NCI-H1417 treated with DMSO at 0.1 percent for 48 hours (cell line): ENCODE measurements around the gene KAT6B.
A peak's percentile ranks its signal among the peaks of the same experiment; 100 is the strongest.

ENCODE experiments used
- DNase-seq: peaks from one replicate; lab custom pipeline; 2025; lab: John Stamatoyannopoulos, UW

The KAT6B gene

DNA sequence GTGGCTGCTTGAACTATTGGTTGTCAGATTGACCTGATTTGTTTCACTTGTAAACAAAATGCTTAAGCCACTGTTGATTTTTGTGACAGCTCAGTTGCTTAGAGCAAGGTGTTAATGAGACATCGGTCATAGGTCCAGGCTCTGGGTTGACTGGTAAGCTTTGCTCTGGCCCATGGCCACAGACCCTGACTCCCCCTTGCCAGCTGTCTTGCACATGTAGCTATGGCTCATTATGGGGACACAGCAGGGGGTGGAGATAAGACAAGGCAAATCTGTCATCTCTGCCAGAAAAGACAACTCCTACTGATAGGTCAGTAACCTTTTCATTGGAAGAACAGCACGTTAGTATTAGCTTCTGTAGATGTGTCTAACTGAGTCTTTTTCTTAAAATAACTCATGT, 95.3 kb downstream of the KAT6B start:
- no peak for DNase-seq

DNA sequence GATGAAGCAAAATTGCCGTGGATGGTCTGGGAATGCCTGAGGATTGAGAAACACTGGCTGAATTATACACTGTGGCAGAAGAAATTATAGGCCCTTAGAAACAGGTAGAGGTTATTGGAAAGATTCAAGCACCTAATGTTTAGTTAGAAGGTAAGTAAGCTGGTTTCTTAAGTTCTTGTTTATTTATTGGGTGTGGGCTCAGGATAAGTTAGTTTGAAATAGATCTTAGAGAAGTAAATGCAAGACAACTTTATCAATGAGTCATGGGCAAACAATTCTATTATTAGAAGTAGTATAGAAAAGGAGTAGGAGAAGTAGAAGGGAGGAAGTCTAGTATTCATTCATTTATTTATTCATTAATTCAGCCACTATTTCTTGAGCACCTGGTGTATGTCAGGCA, 96.5 kb downstream of the KAT6B start:
- no peak for DNase-seq

DNA sequence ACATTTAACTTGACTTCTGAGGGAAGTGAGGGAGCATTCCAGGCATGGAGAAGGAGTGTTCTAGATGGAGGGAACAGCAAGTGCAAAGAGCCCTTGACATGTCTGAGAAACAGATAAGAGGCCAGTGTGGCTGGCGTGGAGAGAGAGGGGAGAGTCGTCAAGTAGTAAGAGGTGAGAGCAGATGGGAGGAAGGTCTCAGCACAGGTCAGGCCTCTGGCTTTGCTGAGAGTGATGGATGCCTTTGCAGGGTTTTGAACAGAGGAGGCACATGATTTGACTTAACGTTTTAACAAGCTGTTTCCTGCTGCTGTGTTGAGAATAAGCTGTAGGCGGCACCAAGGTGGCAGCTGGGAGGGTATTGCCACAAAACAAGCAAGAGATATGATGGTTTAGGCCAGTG, 97.2 kb downstream of the KAT6B start:
- DNase-seq, result no peak

DNA sequence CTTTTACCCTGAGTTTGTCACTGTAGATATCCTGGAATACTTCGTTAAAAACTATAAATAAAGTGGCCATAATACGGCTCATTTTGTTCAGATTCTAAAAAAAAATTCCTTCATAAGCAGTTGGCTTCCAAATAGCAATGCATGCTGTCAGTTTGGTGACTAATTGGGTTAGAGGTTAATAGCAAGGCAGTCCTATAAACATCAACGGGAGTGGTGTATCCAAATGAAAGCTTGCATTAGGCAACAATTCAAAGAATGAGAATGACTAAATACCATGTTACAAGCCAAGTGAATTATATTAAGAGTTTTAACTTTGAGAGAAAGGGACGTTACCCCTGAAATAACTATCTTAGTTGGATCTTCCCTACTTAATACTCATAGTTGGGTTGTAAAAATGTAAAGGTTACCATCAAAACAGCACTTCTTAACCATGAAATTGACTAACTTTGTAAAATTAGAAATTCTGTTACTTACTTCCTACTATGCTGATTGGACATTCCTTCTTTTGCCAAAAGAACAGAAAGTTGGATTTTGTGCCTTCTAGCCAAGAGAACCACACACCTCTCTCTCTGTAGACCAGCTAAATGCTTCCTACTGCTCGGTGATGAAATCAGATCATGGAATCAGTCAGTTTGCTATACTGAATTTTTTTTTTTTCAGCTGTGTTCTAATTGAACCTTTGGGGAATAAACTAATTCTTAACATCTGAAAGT, 98.0 kb downstream of the KAT6B start:
- DNase-seq, result no peak

DNA sequence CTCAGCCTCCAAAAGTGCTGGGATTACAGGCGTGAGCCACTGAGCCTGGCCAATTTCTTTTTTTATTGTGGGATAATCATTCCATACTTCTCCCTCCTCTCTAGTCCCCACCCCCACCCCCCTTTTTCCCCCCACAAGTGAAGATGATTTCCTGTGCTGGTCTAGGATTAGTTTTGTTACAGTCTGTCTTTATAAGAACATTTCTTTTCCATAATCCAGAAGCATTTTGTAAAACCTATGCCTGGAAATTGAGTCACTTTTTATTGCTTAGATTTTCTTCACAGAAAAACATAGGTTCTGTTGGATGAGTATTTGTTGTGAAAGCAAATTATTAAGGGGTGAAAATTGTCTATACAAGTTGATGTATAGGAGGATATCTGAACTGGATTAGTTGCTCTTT, 98.9 kb downstream of the KAT6B start:
- no peak for DNase-seq

DNA sequence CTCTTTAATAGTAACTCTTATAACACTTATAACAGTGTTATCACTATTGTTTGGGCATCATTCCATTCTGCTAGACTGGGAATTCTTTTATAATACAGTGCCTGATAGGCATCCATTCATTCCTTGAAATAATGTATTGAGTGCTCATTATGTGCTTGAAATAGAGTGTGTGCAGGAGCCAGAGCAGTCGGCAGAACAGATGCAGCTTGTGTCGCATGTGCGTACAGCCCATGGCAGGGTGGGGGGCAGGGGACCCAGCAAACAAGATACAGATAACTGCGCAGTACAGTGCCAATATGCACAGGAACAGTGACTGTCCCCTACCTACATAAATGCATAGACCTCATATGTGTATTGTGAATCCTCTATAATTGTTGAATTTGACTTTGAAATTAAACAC, 99.3 kb downstream of the KAT6B start:
- DNase-seq, result no peak

DNA sequence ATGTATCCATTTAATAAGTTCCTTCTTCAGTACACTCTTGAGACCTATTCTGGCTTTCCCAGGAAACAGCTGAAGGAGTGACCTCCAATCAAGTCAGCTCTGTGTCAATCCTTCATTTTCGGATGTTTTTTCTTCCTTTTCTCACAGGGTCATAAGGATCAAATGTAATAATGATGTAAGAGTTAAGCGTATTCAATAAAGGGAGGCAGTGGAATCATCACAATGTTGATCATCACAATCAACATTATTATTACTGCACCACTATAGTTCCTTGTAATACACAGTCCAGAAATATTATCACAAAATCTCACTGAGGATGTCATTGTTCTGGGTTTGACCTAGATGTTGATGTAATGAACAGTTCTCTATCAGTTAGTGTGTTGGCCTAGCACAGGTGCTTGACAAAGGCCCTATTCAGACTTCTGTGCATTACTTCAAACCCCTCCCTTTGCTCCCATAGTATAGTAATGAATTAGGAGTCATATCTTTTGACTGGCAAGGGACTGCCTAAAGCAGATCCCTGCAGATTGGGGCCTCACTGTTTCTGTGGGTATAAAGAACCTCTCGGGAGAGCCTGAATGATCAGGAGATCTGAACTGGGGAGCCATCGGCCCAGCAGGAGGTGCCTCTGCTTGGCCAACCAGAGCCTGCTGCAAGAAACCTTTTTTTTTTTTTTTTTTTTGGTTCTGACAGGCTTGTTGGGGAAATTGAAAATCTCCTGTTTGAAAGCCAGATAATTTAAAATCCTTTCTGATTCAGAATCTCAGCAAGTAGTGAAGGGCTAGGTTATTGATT, 100.6 kb downstream of the KAT6B start:
- DNase-seq, result no peak

DNA sequence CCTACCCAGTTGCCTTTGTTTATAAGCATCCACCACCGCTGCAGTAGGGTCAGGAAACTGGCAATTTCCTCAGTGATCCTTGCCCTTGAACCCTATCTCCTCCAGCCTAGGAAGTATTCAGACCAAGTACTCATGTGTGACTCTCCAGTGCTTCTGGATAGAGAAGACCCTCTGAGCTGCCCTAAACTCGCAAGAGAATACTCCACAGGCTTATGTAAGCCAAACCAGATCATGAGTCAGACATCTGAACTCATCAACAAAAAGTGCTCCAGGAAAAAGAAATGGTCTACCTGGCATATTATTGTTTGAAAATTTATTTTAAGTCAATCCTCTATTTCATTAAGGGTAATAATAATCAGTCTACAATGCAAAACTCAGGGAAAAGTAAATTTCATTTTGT, 101.3 kb downstream of the KAT6B start:
- DNase-seq, result no peak

DNA sequence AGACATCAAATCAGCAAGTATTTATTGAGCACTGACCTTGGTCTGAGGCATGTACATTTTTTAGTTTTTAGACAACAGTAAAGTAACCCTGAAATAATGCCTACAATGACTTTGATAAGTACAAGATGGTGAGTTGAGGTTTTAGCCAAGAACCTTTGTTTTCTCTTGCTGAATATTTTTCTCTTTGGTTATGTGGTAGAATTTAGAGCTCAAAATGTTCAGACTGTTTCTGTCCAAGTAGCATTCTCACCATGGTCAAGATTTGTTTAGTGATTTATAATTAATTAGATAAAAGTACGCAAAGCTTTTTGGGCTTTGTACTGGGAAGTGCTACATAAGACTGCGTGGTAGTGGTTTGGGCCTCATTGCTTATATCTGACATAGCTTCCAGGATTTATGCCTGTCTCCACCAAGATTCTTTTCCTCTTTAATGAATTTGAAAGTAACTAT, 102.4 kb downstream of the KAT6B start:
- DNase-seq, result no peak

DNA sequence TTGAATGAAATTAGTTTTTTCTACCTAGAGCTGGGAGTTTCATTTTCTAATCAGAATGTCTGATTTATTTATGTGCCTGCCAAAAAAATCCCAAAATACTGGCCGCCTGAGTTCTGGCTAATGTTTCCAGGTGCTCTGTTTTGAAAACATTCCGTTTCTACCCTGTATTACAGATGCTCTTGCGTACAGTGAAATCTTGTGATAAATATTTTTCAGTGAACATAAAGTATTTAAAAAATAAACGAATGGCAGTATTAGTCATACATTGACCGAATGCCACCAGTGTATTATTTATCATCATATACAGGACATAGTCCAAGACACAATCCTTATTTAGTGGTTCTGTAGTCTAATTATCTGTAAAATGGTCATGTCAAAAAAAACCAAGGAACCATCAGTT, 102.8 kb downstream of the KAT6B start:
- no peak for DNase-seq

DNA sequence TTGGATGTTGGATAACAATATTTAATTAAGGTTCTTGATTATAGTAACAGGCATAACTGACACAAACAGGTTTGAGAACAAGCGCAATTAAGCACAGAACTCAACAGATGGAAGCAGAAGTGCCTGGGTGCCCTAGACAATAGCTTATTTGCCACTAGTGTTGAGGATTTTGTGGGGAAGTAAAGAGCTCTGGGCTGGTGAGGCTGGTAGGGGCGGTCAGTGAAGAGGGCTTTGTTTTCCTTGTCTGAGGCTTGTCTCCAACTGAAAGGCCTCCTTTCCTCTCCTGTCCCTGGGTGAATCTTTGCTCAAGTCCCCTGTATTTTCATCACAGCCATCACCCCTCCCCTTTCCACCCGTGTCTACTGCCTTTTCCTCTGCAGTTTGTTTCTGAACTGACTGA, 104.6 kb downstream of the KAT6B start:
- DNase-seq, result no peak

DNA sequence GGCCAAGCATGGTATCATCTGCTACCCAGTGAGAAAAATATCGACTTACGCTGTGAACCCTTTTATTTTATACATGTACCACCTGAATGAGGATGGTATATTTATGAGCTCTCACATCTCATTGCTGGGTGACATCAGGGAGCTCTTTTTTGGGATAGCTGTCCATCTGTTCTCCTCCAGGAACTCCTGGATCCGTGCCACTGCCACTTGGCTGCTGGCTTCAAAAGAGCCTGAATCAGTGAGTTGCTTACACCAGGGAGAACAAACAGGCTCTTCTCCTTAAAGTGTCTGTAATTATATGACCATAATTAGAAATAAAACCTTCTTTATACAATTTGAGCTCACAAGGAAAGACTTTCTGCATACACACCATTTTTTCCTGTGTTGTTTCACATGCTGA, 106.2 kb downstream of the KAT6B start:
- no peak for DNase-seq

DNA sequence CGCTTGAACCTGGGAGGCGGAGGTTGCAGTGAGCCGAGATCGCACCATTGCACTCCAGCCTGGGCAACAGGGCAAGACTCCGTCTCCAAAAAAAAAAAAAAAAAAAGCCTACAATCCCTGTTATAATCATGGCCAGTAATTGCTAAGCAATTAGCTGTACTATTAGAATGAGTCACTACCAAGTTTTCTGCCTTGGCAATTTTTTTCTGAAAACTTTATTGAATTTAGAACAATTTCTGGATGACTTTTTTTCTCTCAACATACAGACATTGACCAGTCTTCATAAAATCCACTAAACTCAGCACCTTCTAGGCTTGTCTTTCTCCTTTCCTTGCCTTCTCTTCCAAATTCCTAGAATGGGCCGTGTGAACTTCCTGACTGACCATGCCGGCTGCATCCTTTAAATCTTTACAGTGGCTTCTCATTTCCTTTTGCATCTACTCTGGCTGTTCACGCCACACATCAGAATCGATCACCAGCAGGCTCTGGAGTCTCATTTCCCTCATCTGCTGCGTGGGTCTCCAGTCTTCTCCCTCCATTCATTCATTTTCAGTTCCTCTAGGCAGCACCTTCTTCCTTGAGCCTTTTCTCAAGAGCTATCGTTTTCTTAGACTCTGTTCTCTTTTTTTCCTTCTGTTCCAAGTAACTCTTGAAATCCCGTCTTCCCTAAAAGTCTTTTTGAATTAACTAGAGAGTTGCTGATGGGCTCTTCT, 107.9 kb downstream of the KAT6B start:
- no peak for DNase-seq

DNA sequence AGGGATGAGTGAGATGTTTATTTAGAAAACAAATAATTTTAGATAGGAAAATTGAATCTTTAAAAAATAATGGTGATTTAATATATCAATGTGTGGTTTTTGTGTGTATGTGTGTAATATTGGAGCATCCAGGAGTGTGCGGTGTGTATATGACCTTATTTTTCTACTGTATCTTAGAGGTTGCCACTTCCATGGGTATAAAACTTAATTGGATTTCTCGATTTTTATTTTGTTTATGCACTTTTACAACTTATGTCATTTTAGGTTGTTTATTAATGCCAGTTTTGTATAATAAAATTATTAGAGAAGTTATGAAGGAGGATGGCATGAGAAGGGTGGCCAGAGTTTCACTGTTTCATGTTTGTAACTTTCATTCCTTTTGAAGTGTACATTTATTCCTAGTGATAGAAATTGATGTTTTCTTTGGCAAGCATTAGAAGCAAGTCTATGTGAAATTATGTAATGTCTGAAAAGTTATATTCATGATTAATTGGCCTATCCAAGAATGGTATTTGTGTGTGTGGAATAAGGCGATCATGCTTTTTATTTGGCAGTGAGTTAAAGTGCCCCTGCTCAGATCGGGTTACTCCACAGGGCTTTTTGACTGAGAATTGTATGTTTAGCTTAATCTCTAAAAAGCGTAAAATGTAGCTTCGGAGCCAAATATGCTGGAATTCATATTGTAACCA, 110.3 kb downstream of the KAT6B start:
- DNase-seq, result no peak

DNA sequence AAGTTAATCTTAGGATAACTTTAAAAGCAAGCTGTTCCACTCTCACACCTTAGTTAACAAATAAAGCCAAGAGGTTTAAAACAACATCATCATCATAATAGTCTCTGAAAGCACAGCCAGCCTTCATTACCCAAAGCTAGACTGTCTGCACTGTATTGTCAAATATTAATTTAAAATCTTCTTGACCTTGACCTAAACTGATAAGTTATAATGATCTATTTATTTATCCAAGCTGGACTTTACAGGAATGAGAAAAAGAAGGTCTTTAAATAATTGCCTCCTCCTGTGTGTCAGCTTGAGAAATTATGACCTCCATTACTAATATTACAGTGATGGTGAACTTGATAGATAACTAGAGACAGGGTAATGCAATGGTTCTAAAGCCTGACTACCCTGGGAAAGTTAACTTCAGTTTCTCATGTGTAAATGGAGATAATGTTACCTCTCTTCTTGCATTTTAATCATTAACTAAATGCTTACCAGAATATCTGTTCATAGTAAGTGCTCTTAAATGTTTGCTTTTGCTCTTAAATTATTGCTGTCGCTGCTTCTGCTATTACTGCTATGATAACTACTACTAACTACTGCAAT, 111.0 kb downstream of the KAT6B start:
- no peak for DNase-seq

DNA sequence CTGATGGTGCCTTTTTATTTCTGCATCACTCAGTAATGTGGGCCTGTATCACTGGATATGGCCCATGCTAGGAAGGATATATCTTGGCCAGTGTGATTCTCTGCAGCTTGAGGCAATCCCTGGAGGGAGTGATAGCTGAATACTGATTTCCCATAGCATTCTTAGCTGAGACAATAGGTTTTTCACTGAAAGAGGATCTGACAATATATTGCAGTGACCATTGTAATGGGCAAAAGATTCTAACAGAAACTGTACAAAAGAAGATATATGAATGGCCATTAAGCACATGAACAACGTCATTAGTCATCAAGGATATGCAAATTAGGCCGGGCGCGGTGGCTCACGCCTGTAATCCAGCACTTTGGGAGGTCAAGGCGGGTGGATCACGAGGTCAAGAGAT, 117.8 kb downstream of the KAT6B start:
- no peak for DNase-seq

DNA sequence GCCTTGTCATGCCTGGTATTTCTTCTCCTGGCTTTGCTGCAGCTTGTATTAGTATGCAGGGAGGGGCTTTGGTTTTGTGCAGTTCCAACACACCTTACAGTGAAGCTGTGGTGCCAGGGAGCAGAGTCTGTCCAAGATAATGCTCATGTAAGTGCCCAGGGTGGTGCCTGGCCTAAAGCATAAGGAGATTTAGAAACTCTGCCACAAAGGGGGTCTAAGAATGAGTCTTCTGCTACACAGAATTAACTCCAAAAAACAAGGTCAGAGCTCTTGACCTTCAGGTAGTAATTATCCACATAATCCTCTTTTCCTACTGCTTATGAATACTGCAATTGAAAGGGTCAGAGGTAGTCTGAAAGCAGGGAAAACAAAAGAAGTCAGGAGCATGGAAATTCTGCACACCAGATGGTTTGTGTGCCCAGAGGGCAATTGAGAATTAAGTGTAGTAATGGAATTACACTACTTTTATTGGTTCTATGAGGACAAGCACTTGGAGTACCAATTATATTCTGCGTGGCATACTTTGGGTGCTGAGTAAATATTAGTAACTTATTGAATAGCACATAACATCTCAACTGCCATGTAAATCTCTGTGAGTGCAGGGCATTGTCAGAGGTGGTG, 121.5 kb downstream of the KAT6B start:
- DNase-seq, result peak; percentile 50

DNA sequence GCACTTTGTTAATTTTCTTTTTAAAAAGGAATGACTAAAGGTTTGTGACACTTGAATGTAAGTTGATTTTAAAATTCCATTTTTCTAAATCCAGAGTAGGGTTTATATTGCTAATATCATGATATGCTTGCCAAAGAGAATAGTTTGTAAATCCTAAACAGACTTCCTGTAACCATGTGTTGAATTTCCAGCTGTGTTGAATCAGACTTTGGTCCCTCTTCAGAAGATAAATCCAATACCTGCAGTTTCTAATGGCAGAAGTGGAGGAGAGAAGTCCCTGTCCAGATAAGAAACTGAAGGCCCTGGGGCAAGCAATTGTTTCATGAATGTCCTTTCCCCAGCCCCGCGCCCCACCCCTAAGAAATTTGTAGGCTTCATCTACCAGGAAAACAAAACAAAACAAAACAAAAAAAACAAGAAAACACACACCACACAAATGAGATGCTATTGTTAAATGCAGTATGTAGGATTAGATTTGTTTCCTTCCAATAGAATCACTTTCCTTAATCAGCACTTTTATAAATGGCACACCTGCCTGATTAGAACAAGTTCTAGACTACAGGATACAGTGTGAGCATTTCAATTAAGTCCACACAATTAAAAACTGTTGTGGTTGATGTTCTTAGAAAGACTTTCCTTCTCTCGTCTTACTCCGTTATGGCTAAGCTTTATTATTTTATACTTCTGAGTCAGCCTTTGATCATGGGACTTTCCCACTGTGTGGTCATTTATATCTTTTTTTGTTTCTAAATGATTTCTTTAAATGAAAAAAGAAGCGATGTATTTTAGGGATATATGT, 122.8 kb downstream of the KAT6B start:
- no peak for DNase-seq

DNA sequence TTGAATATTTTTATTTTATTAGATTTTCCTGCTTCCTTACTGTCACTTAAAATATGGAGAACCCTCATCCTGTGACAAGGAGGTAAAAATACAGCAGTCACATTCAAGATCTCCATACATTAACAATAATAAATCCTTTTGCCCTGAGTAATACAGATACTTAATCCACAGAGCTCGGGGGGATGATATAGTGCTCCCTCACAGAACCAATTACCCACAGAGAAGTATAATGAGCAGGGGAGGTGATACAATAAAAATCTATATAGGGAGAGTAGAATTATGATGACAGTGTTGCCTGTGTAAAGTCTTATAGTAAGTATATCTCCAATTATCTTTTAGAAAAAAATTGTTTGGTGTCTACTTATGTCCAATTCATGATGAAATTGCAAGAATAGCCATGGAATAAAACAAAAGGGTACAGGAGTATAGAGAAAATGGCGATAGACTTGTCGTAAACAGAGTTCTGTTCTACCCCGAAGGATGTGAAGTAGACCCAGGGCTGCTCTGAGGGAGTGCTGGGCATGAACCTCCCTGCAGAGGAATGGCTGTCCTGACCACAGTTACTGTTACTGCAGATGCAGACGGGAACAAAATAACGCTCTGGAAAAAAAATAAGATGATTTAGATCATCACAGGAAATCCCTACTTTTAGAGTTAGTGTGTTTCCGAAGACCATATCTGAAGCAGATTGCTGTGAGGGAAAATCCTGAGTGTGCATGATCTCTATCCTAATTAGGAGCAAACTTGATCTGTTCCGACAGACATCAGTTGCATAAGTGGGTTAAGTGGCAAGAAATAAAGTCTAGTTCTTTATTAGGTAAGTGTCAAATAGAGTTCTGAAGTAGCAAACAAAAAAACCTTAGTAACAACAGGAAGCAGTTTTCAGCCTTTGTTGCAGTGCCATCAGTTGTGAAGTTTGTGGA, 123.7 kb downstream of the KAT6B start:
- DNase-seq, result no peak

DNA sequence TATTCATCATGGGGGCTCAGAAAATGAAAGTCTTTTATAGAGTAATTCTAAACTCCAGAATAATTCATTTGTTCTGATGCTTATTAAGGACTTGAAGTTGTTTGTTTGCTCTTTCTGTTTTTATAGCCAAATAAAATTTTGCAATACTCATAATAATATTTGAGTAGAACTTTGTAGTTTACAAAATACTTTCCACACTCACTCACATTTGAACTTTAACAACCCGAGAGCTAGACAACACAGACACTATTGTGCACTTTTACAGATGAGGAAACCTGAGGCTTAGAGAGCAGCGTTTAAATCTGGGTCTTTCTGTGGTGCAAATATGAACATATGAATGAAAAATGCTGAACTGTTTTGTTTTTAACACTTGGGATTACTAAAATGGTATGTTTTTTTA, 126.8 kb downstream of the KAT6B start:
- DNase-seq, result no peak
